Measurements from ENCODE around the gene TCERG1L.

The TCERG1L gene

GRCh38 chr10:131204406-131205152 is 106.9 kb downstream of the TCERG1L start:
- Histone ChIP-seq H4K8ac (ENCODE audit: low read length) (no peak overlapping the region), H3K4ac (ENCODE audit: low read depth in 1 of 2, low read length in 2 of 2) (no peak overlapping the region), H3K14ac (ENCODE audit: low read length in 2 of 2) (no peak overlapping the region), H3K18ac (ENCODE audit: low read depth in 1 of 2, low read length in 2 of 2) (no peak overlapping the region), H3K23ac (ENCODE audit: low read length in 2 of 2) (no peak overlapping the region), H3K79me1 (replicated peaks; ENCODE audit: low read length, poor library complexity, severe bottlenecking) (no peaks in the 10 kb centered on the region), H2AFZ (ENCODE audit: low read depth, low read length) (no peak overlapping the region), H4K91ac (ENCODE audit: low read length) (no peak overlapping the region), H2BK5ac (ENCODE audit: low read depth, low read length, poor library complexity, severe bottlenecking) (no peak overlapping the region), H2BK120ac (ENCODE audit: low read depth, low read length) (no peak overlapping the region), H3K27ac (ENCODE audit: low read length, poor library complexity, severe bottlenecking) (no peak overlapping the region), H3K4me2 (ENCODE audit: low read length, poor library complexity, severe bottlenecking) (no peak overlapping the region), H2BK12ac (ENCODE audit: low read length in 2 of 2) (no peak overlapping the region), H3K9ac (ENCODE audit: low read length) (no peak overlapping the region), H3K36me3 (ENCODE audit: control insufficient read depth in 1 of 2, insufficient read depth in 2 of 2, low read depth in 1 of 2, low read length in 2 of 2) (no peaks in the 10 kb centered on the region), H3K9me3 (ENCODE audit: control insufficient read depth, low read length) (peaks cover 3% of the 10 kb centered on the region), H3K4me1 (ENCODE audit: control insufficient read depth, insufficient read depth, low read depth, low read length) (no peaks in the 10 kb centered on the region), H3K4me3 (ENCODE audit: insufficient read depth in 1 of 2, low read depth in 1 of 2, low read length in 2 of 2) (no peak overlapping the region), H2BK15ac (ENCODE audit: low read depth, poor library complexity, severe bottlenecking) (no peak overlapping the region), H3K27me3 (ENCODE audit: control insufficient read depth in 1 of 2, insufficient read depth in 1 of 2, low read length in 2 of 2) (no peaks in the 10 kb centered on the region), H2AK5ac (ENCODE audit: low read length, severe bottlenecking) (no peak overlapping the region)
- no peak for DNase-seq
- 77% methylated on average over 11 of the region's 11 CpGs for WGBS

- Histone ChIP-seq H2BK12ac (ENCODE audit: low read length in 2 of 2) (no peak overlapping the region), H2AK5ac (ENCODE audit: low read length, severe bottlenecking) (no peak overlapping the region), H3K27me3 (ENCODE audit: control insufficient read depth in 1 of 2, insufficient read depth in 1 of 2, low read length in 2 of 2) (no peaks in the 10 kb centered on the region), H3K9ac (ENCODE audit: low read length) (no peak overlapping the region), H3K36me3 (ENCODE audit: control insufficient read depth in 1 of 2, insufficient read depth in 2 of 2, low read depth in 1 of 2, low read length in 2 of 2) (no peaks in the 10 kb centered on the region), H3K14ac (ENCODE audit: low read length in 2 of 2) (no peak overlapping the region), H4K8ac (ENCODE audit: low read length) (no peak overlapping the region), H3K23ac (ENCODE audit: low read length in 2 of 2) (no peak overlapping the region), H3K18ac (ENCODE audit: low read depth in 1 of 2, low read length in 2 of 2) (no peak overlapping the region), H2BK5ac (ENCODE audit: low read depth, low read length, poor library complexity, severe bottlenecking) (no peak overlapping the region), H3K9me3 (ENCODE audit: control insufficient read depth, low read length) (peaks cover 3% of the 10 kb centered on the region), H4K91ac (ENCODE audit: low read length) (no peak overlapping the region), H3K4me2 (ENCODE audit: low read length, poor library complexity, severe bottlenecking) (no peak overlapping the region), H3K4me3 (ENCODE audit: insufficient read depth in 1 of 2, low read depth in 1 of 2, low read length in 2 of 2) (no peak overlapping the region), H3K27ac (ENCODE audit: low read length, poor library complexity, severe bottlenecking) (no peak overlapping the region), H2BK15ac (ENCODE audit: low read depth, poor library complexity, severe bottlenecking) (no peak overlapping the region), H3K79me1 (replicated peaks; ENCODE audit: low read length, poor library complexity, severe bottlenecking) (no peaks in the 10 kb centered on the region), H2AFZ (ENCODE audit: low read depth, low read length) (no peak overlapping the region), H3K4ac (ENCODE audit: low read depth in 1 of 2, low read length in 2 of 2) (no peak overlapping the region), H3K4me1 (ENCODE audit: control insufficient read depth, insufficient read depth, low read depth, low read length) (no peaks in the 10 kb centered on the region), H2BK120ac (ENCODE audit: low read depth, low read length) (no peak overlapping the region)
- 76% methylated on average over 21 of the region's 22 CpGs for WGBS
- no peak for DNase-seq
Measured at GRCh38 chr10:131203456-131204357, 107.8 kb downstream of the TCERG1L start.

DNA sequence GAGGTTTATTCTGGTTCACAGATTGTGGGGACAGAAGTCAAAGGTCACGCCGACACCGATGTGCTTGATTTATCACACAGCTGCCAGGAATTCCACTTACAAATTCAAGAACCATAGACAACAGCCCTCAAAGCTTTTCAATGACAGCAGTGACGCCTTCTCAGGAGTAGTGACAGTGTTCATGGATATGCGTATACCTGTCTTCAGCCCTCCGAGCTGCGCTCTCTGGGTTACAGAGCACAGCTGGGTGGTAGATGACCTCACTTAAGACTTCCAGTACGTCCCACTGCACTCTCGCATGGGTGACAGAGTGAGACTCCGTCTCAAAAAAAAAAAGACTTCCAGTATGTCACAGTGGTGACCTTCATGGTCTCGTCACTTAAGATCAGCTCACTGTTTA is 108.5 kb downstream of the TCERG1L start:
- H3K14ac ChIP-seq (ENCODE audit: low read length in 2 of 2) = no peak overlapping the region
- no peak overlapping the region for H3K4me2 ChIP-seq (ENCODE audit: low read length, poor library complexity, severe bottlenecking)
- H3K23ac ChIP-seq (ENCODE audit: low read length in 2 of 2) = no peak overlapping the region
- no peak overlapping the region for H2BK120ac ChIP-seq (ENCODE audit: low read depth, low read length)
- DNase-seq = no peak
- H4K91ac ChIP-seq (ENCODE audit: low read length) = no peak overlapping the region
- no peak overlapping the region for H4K8ac ChIP-seq (ENCODE audit: low read length)
- WGBS = 79% methylated on average over 11 of the region's 11 CpGs
- peaks cover 3% of the 10 kb centered on the region for H3K9me3 ChIP-seq (ENCODE audit: control insufficient read depth, low read length)
- H3K27ac ChIP-seq (ENCODE audit: low read length, poor library complexity, severe bottlenecking) = no peak overlapping the region
- no peak overlapping the region for H2BK5ac ChIP-seq (ENCODE audit: low read depth, low read length, poor library complexity, severe bottlenecking)
- no peaks in the 10 kb centered on the region for H3K36me3 ChIP-seq (ENCODE audit: control insufficient read depth in 1 of 2, insufficient read depth in 2 of 2, low read depth in 1 of 2, low read length in 2 of 2)
- no peak overlapping the region for H2AFZ ChIP-seq (ENCODE audit: low read depth, low read length)
- no peak overlapping the region for H2BK12ac ChIP-seq (ENCODE audit: low read length in 2 of 2)
- H3K4me1 ChIP-seq (ENCODE audit: control insufficient read depth, insufficient read depth, low read depth, low read length) = no peaks in the 10 kb centered on the region
- H3K4me3 ChIP-seq (ENCODE audit: insufficient read depth in 1 of 2, low read depth in 1 of 2, low read length in 2 of 2) = no peak overlapping the region
- H3K4ac ChIP-seq (ENCODE audit: low read depth in 1 of 2, low read length in 2 of 2) = no peak overlapping the region
- H3K18ac ChIP-seq (ENCODE audit: low read depth in 1 of 2, low read length in 2 of 2) = no peak overlapping the region
- no peak overlapping the region for H3K9ac ChIP-seq (ENCODE audit: low read length)
- no peaks in the 10 kb centered on the region for H3K79me1 ChIP-seq (replicated peaks; ENCODE audit: low read length, poor library complexity, severe bottlenecking)
- H2AK5ac ChIP-seq (ENCODE audit: low read length, severe bottlenecking) = no peak overlapping the region
- H3K27me3 ChIP-seq (ENCODE audit: control insufficient read depth in 1 of 2, insufficient read depth in 1 of 2, low read length in 2 of 2) = no peaks in the 10 kb centered on the region
- no peak overlapping the region for H2BK15ac ChIP-seq (ENCODE audit: low read depth, poor library complexity, severe bottlenecking)

- Histone ChIP-seq H3K4me1 (ENCODE audit: control insufficient read depth, insufficient read depth, low read depth, low read length) (no peaks in the 10 kb centered on the region), H3K4me2 (ENCODE audit: low read length, poor library complexity, severe bottlenecking) (no peak overlapping the region), H2AK5ac (ENCODE audit: low read length, severe bottlenecking) (no peak overlapping the region), H3K9ac (ENCODE audit: low read length) (no peak overlapping the region), H2BK5ac (ENCODE audit: low read depth, low read length, poor library complexity, severe bottlenecking) (no peak overlapping the region), H3K79me1 (replicated peaks; ENCODE audit: low read length, poor library complexity, severe bottlenecking) (no peaks in the 10 kb centered on the region), H4K91ac (ENCODE audit: low read length) (no peak overlapping the region), H2BK120ac (ENCODE audit: low read depth, low read length) (no peak overlapping the region), H3K18ac (ENCODE audit: low read depth in 1 of 2, low read length in 2 of 2) (no peak overlapping the region), H4K8ac (ENCODE audit: low read length) (no peak overlapping the region), H2BK15ac (ENCODE audit: low read depth, poor library complexity, severe bottlenecking) (no peak overlapping the region), H3K14ac (ENCODE audit: low read length in 2 of 2) (no peak overlapping the region), H2BK12ac (ENCODE audit: low read length in 2 of 2) (no peak overlapping the region), H3K27ac (ENCODE audit: low read length, poor library complexity, severe bottlenecking) (no peak overlapping the region), H3K23ac (ENCODE audit: low read length in 2 of 2) (no peak overlapping the region), H3K4me3 (ENCODE audit: insufficient read depth in 1 of 2, low read depth in 1 of 2, low read length in 2 of 2) (no peak overlapping the region), H3K27me3 (ENCODE audit: control insufficient read depth in 1 of 2, insufficient read depth in 1 of 2, low read length in 2 of 2) (no peaks in the 10 kb centered on the region), H3K9me3 (ENCODE audit: control insufficient read depth, low read length) (peaks cover 3% of the 10 kb centered on the region), H3K4ac (ENCODE audit: low read depth in 1 of 2, low read length in 2 of 2) (no peak overlapping the region), H3K36me3 (ENCODE audit: control insufficient read depth in 1 of 2, insufficient read depth in 2 of 2, low read depth in 1 of 2, low read length in 2 of 2) (no peaks in the 10 kb centered on the region), H2AFZ (ENCODE audit: low read depth, low read length) (no peak overlapping the region)
- WGBS = 90% methylated on average over 33 of the region's 33 CpGs
- DNase-seq = no peak
Measured at GRCh38 chr10:131201741-131202515, 109.6 kb downstream of the TCERG1L start.

Measured in mesenchymal stem cell (in vitro differentiated cells and primary cell).